T-cell (primary cell): ENCODE data around the gene TNFRSF14. TPM values are rescaled to one million over a fixed set of nuclear protein-coding genes. Genes with fewer than 3 reads are reported as not detected.

Experiments
- ATAC-seq, 4 experiments: fragments of 200-7000 bp in 3 of 4; fragments of 150-1000 bp in 1 of 4; cut with Tn5 transposase; replicated peaks in 1 of 4; 1 replicate in 3 of 4; 2 replicates in 1 of 4; pipeline ENCODE4 v1.10.0; 2021; ENCODE audit warnings: moderate library complexity in 3 of 4, mild to moderate bottlenecking in 2 of 4, moderate number of reproducible peaks in 1 of 4
- CTCF ChIA-PET, 2 donors: fragments of 300-600 bp; sonication (Branson Sonifier 250); formaldehyde crosslinking; loops; one replicate each; lab custom pipeline; 2022; ENCODE audit warnings: antibody characterized with exemption in 2 of 2; lab: Charles Lee
- POLR2A ChIA-PET, 2 donors: fragments of 300-600 bp; sonication (Branson Sonifier 250); formaldehyde crosslinking; loops; one replicate each; lab custom pipeline; 2022; ENCODE audit warnings: antibody characterized with exemption in 2 of 2; lab: Charles Lee
- DNase-seq, 35 experiments: peaks; one replicate each; pipeline versions ENCODE4 v3.0.0 to v3.0.0-alpha.2; 2013 to 2023
- H3K27ac ChIP-seq: one replicate; pipeline ENCODE4 v1.5.1; 2013; ENCODE audit warnings: low read length
- H3K27me3 ChIP-seq, 2 experiments: replicated peaks in 1 of 2; 1 replicate in 1 of 2; 2 replicates in 1 of 2; pipeline versions ENCODE4 v1.6.1 to v1.7.0; 2013; ENCODE audit warnings: low read length in 1 of 2, mixed read lengths in 1 of 2; ENCODE audit not compliant: control insufficient read depth in 2 of 2, insufficient read depth in 2 of 2; ENCODE audit errors: extremely low read depth in 1 of 2
- H3K36me3 ChIP-seq, 2 donors: 1 replicate in 1 of 2; 2 replicates in 1 of 2; pipeline versions ENCODE4 v1.6.1 to v1.7.0; 2013; ENCODE audit warnings: low read length in 1 of 2; ENCODE audit not compliant: control insufficient read depth in 2 of 2, insufficient read depth in 1 of 2; ENCODE audit errors: extremely low read depth in 1 of 2
- H3K4me1 ChIP-seq, 2 experiments: 1 replicate in 1 of 2; 2 replicates in 1 of 2; pipeline versions ENCODE4 v1.6.1 to v1.7.0; 2013; ENCODE audit warnings: low read length in 2 of 2, mixed read lengths in 1 of 2; ENCODE audit not compliant: insufficient read depth in 2 of 2, control insufficient read depth in 1 of 2; ENCODE audit errors: extremely low read depth in 1 of 2
- H3K4me3 ChIP-seq, 2 donors: 1 replicate in 1 of 2; 2 replicates in 1 of 2; pipeline versions ENCODE4 v1.5.1 to v1.7.0; 2013; ENCODE audit warnings: mild to moderate bottlenecking in 2 of 2, low read length in 1 of 2, moderate library complexity in 1 of 2; ENCODE audit not compliant: control insufficient read depth in 1 of 2; ENCODE audit errors: extremely low read depth in 1 of 2
- H3K9me3 ChIP-seq: 2 replicates; pipeline ENCODE4 v1.7.0; 2013
- H3K27ac Mint-ChIP-seq, 2 donors: one replicate each; pipeline ENCODE4 v1.8.0; 2020 to 2021; ENCODE audit warnings: mild to moderate bottlenecking in 2 of 2, mixed read lengths in 2 of 2
- H3K27me3 Mint-ChIP-seq, 2 donors: one replicate each; pipeline ENCODE4 v1.8.0; 2021 to 2022; ENCODE audit warnings: mixed read lengths in 2 of 2
- H3K36me3 Mint-ChIP-seq: one replicate; pipeline ENCODE4 v1.8.0; 2021; ENCODE audit warnings: mixed read lengths
- H3K4me1 Mint-ChIP-seq, 3 donors: one replicate each; pipeline ENCODE4 v1.8.0; 2020 to 2022; ENCODE audit warnings: mixed read lengths in 3 of 3, mild to moderate bottlenecking in 1 of 3
- H3K4me3 Mint-ChIP-seq, 3 donors: one replicate each; pipeline ENCODE4 v1.8.0; 2020 to 2022; ENCODE audit warnings: mild to moderate bottlenecking in 3 of 3, mixed read lengths in 3 of 3, moderate library complexity in 3 of 3
- H3K9me3 Mint-ChIP-seq, 3 donors: one replicate each; pipeline ENCODE4 v1.8.0; 2020 to 2022; ENCODE audit warnings: mixed read lengths in 3 of 3
- WGBS: methylation state at CpG from one replicate; pipeline ENCODE4 v1.1.5; 2013; ENCODE audit warnings: missing lambda C conversion rate; ENCODE audit not compliant: insufficient coverage; 5-methylcytosine and 5-hydroxymethylcytosine counted together
- total RNA-seq, 35 experiments: library from RNA in 6 of 35; stranded (reverse) in 6 of 35; fragments of 120-200 nt in 1 of 35; gene quantifications; one replicate each; pipeline versions ENCODE4 v1.2.1 to v1.2.4 and lab custom pipeline; 2013 to 2026

Gene TNFRSF14
- total RNA-seq, 5 donors from 2014 or later (not counting 1 experiment from before 2014, with no cell fraction given), result 163 to 214 (median 211) TPM

- Mint-ChIP-seq H3K4me1 (no peaks in the 10 kb centered on the region), H3K4me3 (no peak overlapping the region), H3K27ac (no peak overlapping the region), H3K27me3 (no peaks in the 10 kb centered on the region), H3K36me3 (peaks cover 12% of the 10 kb centered on the region), H3K9me3 (no peaks in the 10 kb centered on the region)
- no peak for ATAC-seq
- peaks cover 0 to 4% of the 10 kb centered on the region in 2 experiments for H3K4me1 ChIP-seq
- H3K27ac ChIP-seq, result no peak overlapping the region
- H3K27me3 ChIP-seq, result no peaks in the 10 kb centered on the region
- POLR2A ChIA-PET, result no interaction called here
- peaks cover 27 to 69% of the 10 kb centered on the region in 2 donors for H3K36me3 ChIP-seq
- H3K4me3 ChIP-seq, result no peak overlapping the region
- CTCF ChIA-PET, result no interaction called here
- no peak for DNase-seq
- 95% methylated on average over 27 of the region's 27 CpGs for WGBS
- no peaks in the 10 kb centered on the region for H3K9me3 ChIP-seq
Measured at GRCh38 chr1:2510366-2511155, 45.6 kb upstream of the TNFRSF14 start.

- no peak for DNase-seq
- H3K27me3 Mint-ChIP-seq, result no peaks in the 10 kb centered on the region
- H3K4me3 Mint-ChIP-seq, result no peak overlapping the region
- H3K9me3 Mint-ChIP-seq, result no peaks in the 10 kb centered on the region
- no peak for ATAC-seq
- H3K4me1 ChIP-seq, result no peaks in the 10 kb centered on the region
- peaks cover 20% of the 10 kb centered on the region for H3K36me3 Mint-ChIP-seq
- no peak overlapping the region for H3K27ac Mint-ChIP-seq
- no peak overlapping the region for H3K27ac ChIP-seq
- peaks cover 36 to 90% of the 10 kb centered on the region in 2 donors for H3K36me3 ChIP-seq
- ChIA-PET CTCF (no interaction called here), POLR2A (no interaction called here)
- no peaks in the 10 kb centered on the region for H3K4me1 Mint-ChIP-seq
- H3K4me3 ChIP-seq, result no peak overlapping the region
- 96% methylated on average over 28 of the region's 31 CpGs for WGBS
- no peaks in the 10 kb centered on the region for H3K27me3 ChIP-seq
- H3K9me3 ChIP-seq, result no peaks in the 10 kb centered on the region
Measured at GRCh38 chr1:2512862-2513421, 43.2 kb upstream of the TNFRSF14 start.

GRCh38 chr1:2513939-2514652 is 42.1 kb upstream of the TNFRSF14 start:
- ATAC-seq, result no peak
- CTCF ChIA-PET, result no interaction called here
- Histone ChIP-seq H3K36me3 (peaks cover 42 to 95% of the 10 kb centered on the region in 2 donors), H3K27ac (no peak overlapping the region), H3K4me1 (no peaks in the 10 kb centered on the region), H3K9me3 (no peaks in the 10 kb centered on the region), H3K4me3 (no peak overlapping the region), H3K27me3 (no peaks in the 10 kb centered on the region)
- Mint-ChIP-seq H3K9me3 (no peaks in the 10 kb centered on the region), H3K27ac (no peak overlapping the region), H3K4me3 (no peak overlapping the region), H3K4me1 (no peaks in the 10 kb centered on the region), H3K36me3 (peaks cover 23% of the 10 kb centered on the region), H3K27me3 (no peaks in the 10 kb centered on the region)
- DNase-seq, result no peak
- POLR2A ChIA-PET, result interaction anchor here in 1 of 2 donors (0.6 kb wide), 2 partner anchors 10 to 20 kb away, joined by 5 to 8 read pairs; no protein-coding TSS in a partner anchor
- 98% methylated on average over 30 of the region's 43 CpGs for WGBS

- CTCF ChIA-PET, result no interaction called here
- H3K4me3 Mint-ChIP-seq, result no peak overlapping the region
- no peaks in the 10 kb centered on the region for H3K9me3 ChIP-seq
- no peaks in the 10 kb centered on the region for H3K4me1 Mint-ChIP-seq
- H3K4me1 ChIP-seq, result no peaks in the 10 kb centered on the region
- ATAC-seq (no peak), DNase-seq (no peak)
- H3K27ac Mint-ChIP-seq, result no peak overlapping the region
- no peaks in the 10 kb centered on the region for H3K27me3 Mint-ChIP-seq
- peaks cover 19% of the 10 kb centered on the region for H3K36me3 Mint-ChIP-seq
- no peaks in the 10 kb centered on the region for H3K27me3 ChIP-seq
- H3K4me3 ChIP-seq, result no peak overlapping the region
- POLR2A ChIA-PET, result no interaction called here
- H3K27ac ChIP-seq, result no peak overlapping the region
- peaks cover 42 to 95% of the 10 kb centered on the region in 2 donors for H3K36me3 ChIP-seq
- no peaks in the 10 kb centered on the region for H3K9me3 Mint-ChIP-seq
- 96% methylated on average over 41 of the region's 45 CpGs for WGBS
Measured at GRCh38 chr1:2514863-2515762, 41.1 kb upstream of the TNFRSF14 start.

GRCh38 chr1:2515763-2516080 is 40.4 kb upstream of the TNFRSF14 start:
- Histone ChIP-seq H3K36me3 (peaks cover 44 to 93% of the 10 kb centered on the region in 2 donors), H3K27me3 (no peaks in the 10 kb centered on the region), H3K27ac (no peak overlapping the region), H3K4me1 (no peaks in the 10 kb centered on the region), H3K9me3 (no peaks in the 10 kb centered on the region), H3K4me3 (no peak overlapping the region)
- CTCF ChIA-PET, result no interaction called here
- ATAC-seq, result no peak
- H3K27ac Mint-ChIP-seq, result no peak overlapping the region
- no peak for DNase-seq
- no peaks in the 10 kb centered on the region for H3K9me3 Mint-ChIP-seq
- no peaks in the 10 kb centered on the region for H3K4me1 Mint-ChIP-seq
- 94% methylated on average over 10 of the region's 11 CpGs for WGBS
- H3K36me3 Mint-ChIP-seq, result peaks cover 22% of the 10 kb centered on the region
- no peak overlapping the region for H3K4me3 Mint-ChIP-seq
- POLR2A ChIA-PET, result no interaction called here
- H3K27me3 Mint-ChIP-seq, result no peaks in the 10 kb centered on the region

- POLR2A ChIA-PET, result no interaction called here
- Mint-ChIP-seq H3K36me3 (peaks cover 26% of the 10 kb centered on the region), H3K4me3 (no peak overlapping the region), H3K27ac (no peak overlapping the region), H3K4me1 (no peaks in the 10 kb centered on the region), H3K27me3 (no peaks in the 10 kb centered on the region), H3K9me3 (no peaks in the 10 kb centered on the region)
- ATAC-seq (no peak), DNase-seq (no peak)
- Histone ChIP-seq H3K27me3 (no peaks in the 10 kb centered on the region), H3K27ac (no peak overlapping the region), H3K36me3 (peaks cover 48 to 93% of the 10 kb centered on the region in 2 donors), H3K4me3 (no peak overlapping the region), H3K9me3 (no peaks in the 10 kb centered on the region), H3K4me1 (no peaks in the 10 kb centered on the region)
- WGBS, result 100% methylated on average over 9 of the region's 17 CpGs
- CTCF ChIA-PET, result no interaction called here
Measured at GRCh38 chr1:2516124-2516523, 40.0 kb upstream of the TNFRSF14 start.
